Colonic mucosa (tissue), 4 donors: ENCODE results near the gene MCF2L. TPM values are rescaled to one million over a fixed set of nuclear protein-coding genes. Genes with fewer than 3 reads are reported as not detected.

Source experiments
- DNase-seq: peaks from one replicate; pipeline ENCODE4 v3.0.0-alpha.2; 2020
- H3K27ac ChIP-seq: fragments of 200-600 bp; one replicate; pipeline ENCODE4 v1.8.0; 2021
- H3K27me3 ChIP-seq: fragments of 200-600 bp; one replicate; pipeline ENCODE4 v1.8.0; 2021
- H3K36me3 ChIP-seq: fragments of 200-600 bp; one replicate; pipeline ENCODE4 v1.8.0; 2021
- H3K4me1 ChIP-seq: fragments of 200-600 bp; one replicate; pipeline ENCODE4 v1.8.0; 2021; ENCODE audit warnings: mild to moderate bottlenecking
- H3K4me3 ChIP-seq: fragments of 200-600 bp; one replicate; pipeline ENCODE4 v1.8.0; 2021
- H3K9ac ChIP-seq, 2 donors: one replicate each; pipeline ENCODE4 v1.7.0; 2013; ENCODE audit warnings: control low read depth in 2 of 2, low read depth in 2 of 2, low read length in 2 of 2
- H3K9me3 ChIP-seq: fragments of 200-600 bp; one replicate; pipeline ENCODE4 v1.8.0; 2021
- intact Hi-C: fragments of 100-400 bp; cut with DNase I; formaldehyde crosslinking; loops from one replicate; pipeline ENCODE4 v1.14.1; 2022
- total RNA-seq, 2 donors: library from RNA; stranded (reverse); fragmentation: NEBNext Ultra II Directional in 1 of 2; extraction: Animal tissue kit (Norgen Biotek cat#: 25700) in 1 of 2; gene quantifications; one replicate each; pipeline ENCODE4 v1.2.1, GENCODE V29; 2021
- TF ChIP-seq, protein P1 (sequence below): fragments of 200-600 bp; IDR thresholded peaks from one replicate; pipeline ENCODE4 v1.8.0; 2022; ENCODE audit warnings: antibody characterized with exemption, mild to moderate bottlenecking
- donor health status: healthy.
- donor health status: DM: no; HTN: no; CAD: no.
- donor health status: DM: no; HTN: no; CAD: no.

MCF2L gene
- total RNA-seq, 2 donors from 2014 or later = 45.0 to 88.3 TPM

DNA sequence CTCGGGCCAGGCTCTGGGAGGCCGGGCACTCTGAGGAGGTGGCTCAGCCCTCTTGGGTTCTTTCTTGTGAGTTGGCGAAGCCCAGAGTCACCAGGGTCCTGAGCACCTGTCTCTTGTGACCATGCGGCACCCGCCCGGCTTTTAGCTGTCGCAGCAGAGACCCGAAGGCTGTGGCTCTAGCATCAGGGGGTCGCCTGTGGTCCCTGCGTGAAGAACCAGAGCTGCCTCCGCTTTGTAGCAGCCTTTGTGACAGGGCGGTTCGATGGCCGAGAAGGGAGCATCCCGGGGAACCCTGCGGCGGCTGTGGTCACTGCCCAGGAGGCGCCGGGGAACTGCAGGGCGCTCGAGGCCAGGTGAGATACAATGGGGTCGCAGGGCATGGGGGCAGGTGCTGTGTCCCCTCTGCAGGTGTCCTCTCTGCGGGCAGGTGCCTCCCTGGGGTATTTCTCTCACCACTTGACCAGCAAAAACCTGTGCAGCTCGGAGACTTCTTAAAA is 10.4 kb downstream of the MCF2L start:
- Histone ChIP-seq H3K36me3 (no peaks in the 10 kb centered on the region), H3K9me3 (no peaks in the 10 kb centered on the region), H3K9ac (no peak overlapping the region), H3K4me3 (no peak overlapping the region), H3K4me1 (no peaks in the 10 kb centered on the region), H3K27me3 (no peaks in the 10 kb centered on the region), H3K27ac (no peak overlapping the region)
- no peak for DNase-seq
- TF ChIP-seq, protein P1, sequence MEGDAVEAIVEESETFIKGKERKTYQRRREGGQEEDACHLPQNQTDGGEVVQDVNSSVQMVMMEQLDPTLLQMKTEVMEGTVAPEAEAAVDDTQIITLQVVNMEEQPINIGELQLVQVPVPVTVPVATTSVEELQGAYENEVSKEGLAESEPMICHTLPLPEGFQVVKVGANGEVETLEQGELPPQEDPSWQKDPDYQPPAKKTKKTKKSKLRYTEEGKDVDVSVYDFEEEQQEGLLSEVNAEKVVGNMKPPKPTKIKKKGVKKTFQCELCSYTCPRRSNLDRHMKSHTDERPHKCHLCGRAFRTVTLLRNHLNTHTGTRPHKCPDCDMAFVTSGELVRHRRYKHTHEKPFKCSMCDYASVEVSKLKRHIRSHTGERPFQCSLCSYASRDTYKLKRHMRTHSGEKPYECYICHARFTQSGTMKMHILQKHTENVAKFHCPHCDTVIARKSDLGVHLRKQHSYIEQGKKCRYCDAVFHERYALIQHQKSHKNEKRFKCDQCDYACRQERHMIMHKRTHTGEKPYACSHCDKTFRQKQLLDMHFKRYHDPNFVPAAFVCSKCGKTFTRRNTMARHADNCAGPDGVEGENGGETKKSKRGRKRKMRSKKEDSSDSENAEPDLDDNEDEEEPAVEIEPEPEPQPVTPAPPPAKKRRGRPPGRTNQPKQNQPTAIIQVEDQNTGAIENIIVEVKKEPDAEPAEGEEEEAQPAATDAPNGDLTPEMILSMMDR = no peak
- intact Hi-C loops = no loop called here

DNA sequence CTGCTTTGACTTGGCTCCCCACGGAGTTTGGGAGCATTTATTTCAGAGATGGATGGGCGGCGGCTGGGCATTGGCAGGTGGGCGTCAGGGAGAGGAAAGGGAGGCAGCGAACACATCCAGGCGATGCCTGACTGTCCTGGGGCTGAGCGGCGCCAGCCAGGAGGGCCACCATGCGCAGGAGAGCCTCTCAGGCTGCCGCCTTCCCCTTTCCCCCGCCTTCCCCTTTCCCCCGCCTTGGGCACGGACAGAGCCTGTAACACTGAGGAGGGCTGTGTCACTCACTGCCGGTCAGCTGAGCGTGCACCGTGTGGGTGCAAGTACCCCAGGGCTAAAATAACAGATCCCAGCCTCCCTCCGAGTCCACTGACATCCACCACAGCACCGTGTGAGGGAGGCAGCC is 11.4 kb downstream of the MCF2L start:
- Histone ChIP-seq H3K27me3 (no peaks in the 10 kb centered on the region), H3K27ac (no peak overlapping the region), H3K9ac (no peak overlapping the region), H3K36me3 (no peaks in the 10 kb centered on the region), H3K9me3 (no peaks in the 10 kb centered on the region), H3K4me1 (no peaks in the 10 kb centered on the region), H3K4me3 (no peak overlapping the region)
- intact Hi-C loops = no loop called here
- TF ChIP-seq, protein P1 = no peak
- no peak for DNase-seq

DNA sequence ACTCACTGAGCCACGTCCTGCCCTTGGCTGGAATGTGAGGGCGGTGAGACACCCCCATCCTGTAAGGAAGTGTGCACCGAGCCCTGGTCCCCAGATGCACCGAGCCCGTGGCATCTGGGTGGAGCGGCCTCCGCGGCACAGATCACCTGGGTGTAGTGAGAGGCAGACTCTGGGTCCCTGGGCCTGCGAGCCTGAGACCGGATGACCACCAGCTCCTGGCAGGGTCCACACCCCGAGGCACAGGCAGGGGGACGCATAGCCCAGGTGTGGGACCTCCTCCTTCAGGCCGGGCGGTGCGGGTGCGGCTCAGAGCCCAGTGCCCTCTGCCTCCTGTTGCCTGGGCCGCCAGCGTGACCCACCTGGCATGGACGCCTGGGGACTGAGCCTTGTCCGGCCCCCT is 12.4 kb downstream of the MCF2L start:
- H3K4me3 ChIP-seq = no peak overlapping the region
- no peaks in the 10 kb centered on the region for H3K4me1 ChIP-seq
- H3K36me3 ChIP-seq = no peaks in the 10 kb centered on the region
- DNase-seq = no peak
- no peak overlapping the region for H3K9ac ChIP-seq
- H3K27me3 ChIP-seq = no peaks in the 10 kb centered on the region
- no peak overlapping the region for H3K27ac ChIP-seq
- TF ChIP-seq, protein P1 = no peak
- H3K9me3 ChIP-seq = no peaks in the 10 kb centered on the region
- intact Hi-C loops = no loop called here

DNA sequence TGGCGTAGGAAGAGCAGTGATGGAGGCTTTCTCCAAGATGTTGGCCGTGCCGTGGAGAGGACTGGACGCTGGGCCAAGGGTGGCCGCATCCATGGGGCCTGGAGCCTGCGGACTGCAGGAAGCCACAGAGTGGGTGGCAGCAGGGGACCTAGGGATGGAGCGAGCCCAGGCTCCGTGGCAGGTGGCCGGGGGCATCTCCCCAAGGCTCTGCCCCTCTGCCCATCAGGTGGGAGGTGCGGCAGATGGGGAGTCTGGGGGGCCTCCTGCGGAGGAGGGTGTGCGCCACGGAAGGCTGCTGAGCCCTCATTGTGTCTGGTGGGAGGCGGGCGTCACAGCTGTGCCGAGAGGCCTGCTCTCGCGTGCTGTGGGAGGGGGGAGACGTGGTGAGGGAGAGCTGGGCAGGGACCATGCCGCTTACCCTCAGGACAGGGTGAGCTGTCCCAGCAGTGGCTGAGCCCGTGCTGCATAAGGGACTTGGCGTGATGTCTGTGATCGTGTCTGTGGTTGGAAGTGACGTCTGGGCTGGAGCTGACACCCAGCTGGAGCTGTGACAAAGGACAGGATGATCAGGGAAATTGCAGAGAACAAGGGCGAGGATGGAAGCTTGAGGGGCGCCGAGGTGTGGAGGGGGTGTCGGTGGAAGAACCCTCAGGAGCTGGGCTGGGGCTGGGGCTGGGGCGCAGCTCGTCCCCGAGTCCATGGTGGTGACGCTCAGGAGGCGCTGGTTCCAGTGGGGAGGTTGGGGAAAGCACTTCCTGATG is 13.4 kb downstream of the MCF2L start:
- H3K4me1 ChIP-seq = no peaks in the 10 kb centered on the region
- H3K27ac ChIP-seq = no peak overlapping the region
- no peaks in the 10 kb centered on the region for H3K27me3 ChIP-seq
- H3K9ac ChIP-seq = peak overlapping the region in 1 of 2 donors; percentile 51
- no peaks in the 10 kb centered on the region for H3K36me3 ChIP-seq
- intact Hi-C loops = no loop called here
- no peak overlapping the region for H3K4me3 ChIP-seq
- no peak for DNase-seq
- TF ChIP-seq, protein P1 = no peak
- no peaks in the 10 kb centered on the region for H3K9me3 ChIP-seq

DNA sequence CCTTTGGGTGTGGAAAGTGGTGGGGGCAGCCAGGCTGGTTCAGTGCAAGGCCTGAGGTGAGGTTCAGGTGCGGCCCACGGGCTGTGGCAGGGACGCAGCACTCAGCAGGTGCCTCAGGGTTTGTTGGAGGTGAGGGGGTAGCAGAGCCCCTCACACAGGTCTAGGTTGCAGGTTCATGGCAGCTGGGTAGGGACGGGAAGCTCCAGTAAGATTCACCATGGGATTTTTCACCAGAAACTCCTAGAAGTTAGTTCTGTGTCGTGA is 14.0 kb downstream of the MCF2L start:
- TF ChIP-seq, protein P1 = no peak
- Histone ChIP-seq H3K4me1 (no peaks in the 10 kb centered on the region), H3K9ac (peak overlapping the region in 1 of 2 donors; percentile 51), H3K27me3 (no peaks in the 10 kb centered on the region), H3K4me3 (no peak overlapping the region), H3K9me3 (no peaks in the 10 kb centered on the region), H3K36me3 (no peaks in the 10 kb centered on the region), H3K27ac (no peak overlapping the region)
- intact Hi-C loops = no loop called here
- no peak for DNase-seq
